Measurements from ENCODE around the gene TEX52. TPM values are rescaled to one million over a fixed set of nuclear protein-coding genes. Genes with fewer than 3 reads are reported as not detected.

Gene TEX52
- total and polyA plus RNA-seq, 4 experiments from 2014 or later, result not detected

- Histone ChIP-seq H3K27ac (ENCODE audit: low read depth, low read length) (no peak overlapping the region), H3K4me1 (ENCODE audit: insufficient read depth, low read length) (no peaks in the 10 kb centered on the region), H3K9me3 (ENCODE audit: control insufficient read depth in 1 of 2, low read length in 2 of 2) (no peaks in the 10 kb centered on the region), H3K27me3 (ENCODE audit: insufficient read depth, low read length) (no peaks in the 10 kb centered on the region), H3K36me3 (ENCODE audit: insufficient read depth, low read length) (peaks cover 86% of the 10 kb centered on the region), H3K4me3 (ENCODE audit: low read length in 2 of 2) (no peak overlapping the region)
- Mint-ChIP-seq H3K4me1 (peaks cover 0 to 3% (median 0%) of the 10 kb centered on the region in 4 donors), H3K9me3 (no peaks in the 10 kb centered on the region), H3K36me3 (peaks cover 68 to 84% of the 10 kb centered on the region in 2 donors), H3K4me3 (no peak overlapping the region), H3K27me3 (no peaks in the 10 kb centered on the region), H3K27ac (peak overlapping the region in 2 of 7 donors; percentile 3 to 20)
- intact Hi-C loops (cut with micrococcal nuclease), result no loop called here
- POLR2A ChIA-PET (ENCODE audit: partially characterized antibody), result interaction anchor here (1.8 kb wide), 1 partner anchor 10 kb away, joined by 5 read pairs; no protein-coding TSS in a partner anchor
- CTCF ChIA-PET (ENCODE audit: partially characterized antibody), result no interaction called here
- DNase-seq, result no peak
Observed at GRCh38 chr12:2824541-2824940, 32.3 kb downstream of the TEX52 start.

GRCh38 chr12:2823483-2823882 lies 33.4 kb downstream of the TEX52 start:
- intact Hi-C loops (cut with micrococcal nuclease), result no loop called here
- ChIA-PET CTCF (ENCODE audit: partially characterized antibody) (no interaction called here), POLR2A (ENCODE audit: partially characterized antibody) (no interaction called here)
- Mint-ChIP-seq H3K4me1 (peaks cover 0 to 3% (median 0%) of the 10 kb centered on the region in 4 donors), H3K36me3 (peaks cover 65 to 80% of the 10 kb centered on the region in 2 donors), H3K4me3 (no peak overlapping the region), H3K27ac (no peak overlapping the region), H3K27me3 (no peaks in the 10 kb centered on the region), H3K9me3 (no peaks in the 10 kb centered on the region)
- no peaks in the 10 kb centered on the region for H3K27me3 ChIP-seq (ENCODE audit: insufficient read depth, low read length)
- no peaks in the 10 kb centered on the region for H3K4me1 ChIP-seq (ENCODE audit: insufficient read depth, low read length)
- no peak overlapping the region for H3K27ac ChIP-seq (ENCODE audit: low read depth, low read length)
- DNase-seq, result no peak
- H3K36me3 ChIP-seq (ENCODE audit: insufficient read depth, low read length), result peaks cover 90% of the 10 kb centered on the region
- no peak overlapping the region for H3K4me3 ChIP-seq (ENCODE audit: low read length in 2 of 2)
- H3K9me3 ChIP-seq (ENCODE audit: control insufficient read depth in 1 of 2, low read length in 2 of 2), result no peaks in the 10 kb centered on the region

DNA sequence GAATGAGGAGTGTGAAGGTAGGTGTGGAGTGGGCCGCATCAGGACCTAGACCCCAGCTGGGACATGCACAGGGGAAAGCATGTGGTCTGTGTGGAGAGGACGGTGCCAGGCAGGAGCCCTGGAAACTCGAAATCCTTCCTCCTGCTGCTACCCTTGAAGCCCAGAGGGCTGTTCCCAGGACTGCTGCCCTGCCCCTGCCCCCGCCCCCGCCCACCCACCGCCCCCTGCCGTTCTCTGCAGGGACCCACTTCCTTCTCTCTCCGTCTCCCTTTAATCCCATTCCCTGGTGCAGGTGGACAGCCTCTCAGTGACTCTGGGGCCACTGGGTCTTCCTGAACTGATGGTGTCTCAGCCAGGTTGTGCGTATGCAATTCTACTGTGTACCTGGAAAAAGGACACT lies 36.4 kb downstream of the TEX52 start:
- peaks cover 62 to 71% of the 10 kb centered on the region in 2 donors for H3K36me3 Mint-ChIP-seq

DNA sequence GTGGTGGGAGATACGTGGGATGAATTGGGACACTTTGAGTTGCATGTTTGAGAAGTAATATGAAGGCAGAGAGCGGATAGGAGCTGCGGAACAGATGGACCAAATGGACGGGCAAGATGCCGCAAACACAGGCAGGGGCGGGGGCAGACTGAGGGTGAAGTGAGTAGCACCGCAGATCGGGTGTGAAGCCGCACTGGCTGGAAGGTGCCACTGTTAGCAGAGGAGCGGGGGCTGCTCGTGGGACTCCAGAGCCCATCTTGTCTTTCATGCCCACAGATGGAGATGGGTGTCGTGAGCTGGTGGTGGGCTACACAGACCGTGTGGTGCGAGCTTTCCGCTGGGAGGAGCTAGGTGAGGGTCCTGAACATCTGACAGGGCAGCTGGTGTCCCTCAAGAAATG lies 37.0 kb downstream of the TEX52 start:
- peaks cover 4 to 17% (median 10%) of the 10 kb centered on the region in 4 donors for H3K4me1 Mint-ChIP-seq
- no peak overlapping the region for H3K27ac ChIP-seq (ENCODE audit: low read depth, low read length)
- no peaks in the 10 kb centered on the region for H3K27me3 ChIP-seq (ENCODE audit: insufficient read depth, low read length)
- ChIA-PET POLR2A (ENCODE audit: partially characterized antibody) (no interaction called here), CTCF (ENCODE audit: partially characterized antibody) (interaction anchor here (1.4 kb wide), 1 partner anchor 35 kb away, joined by 6 read pairs; no protein-coding TSS in a partner anchor)
- H3K4me3 ChIP-seq (ENCODE audit: low read length in 2 of 2), result no peak overlapping the region
- no peak for DNase-seq
- peak overlapping the region in 1 of 8 donors; percentile 76 for H3K4me3 Mint-ChIP-seq
- H3K9me3 ChIP-seq (ENCODE audit: control insufficient read depth in 1 of 2, low read length in 2 of 2), result no peaks in the 10 kb centered on the region
- no peaks in the 10 kb centered on the region for H3K27me3 Mint-ChIP-seq
- H3K36me3 ChIP-seq (ENCODE audit: insufficient read depth, low read length), result peaks cover 71% of the 10 kb centered on the region
- H3K27ac Mint-ChIP-seq, result peak overlapping the region in 2 of 7 donors; percentile 37 to 42
- H3K4me1 ChIP-seq (ENCODE audit: insufficient read depth, low read length), result no peaks in the 10 kb centered on the region
- peaks cover 57 to 67% of the 10 kb centered on the region in 2 donors for H3K36me3 Mint-ChIP-seq
- no peaks in the 10 kb centered on the region for H3K9me3 Mint-ChIP-seq
- intact Hi-C loops (cut with micrococcal nuclease), result no loop called here

More for the DNA sequence above, 36.4 kb downstream of the TEX52 start:
- no peaks in the 10 kb centered on the region for H3K9me3 Mint-ChIP-seq
- peak overlapping the region in 1 of 7 donors; percentile 37 for H3K27ac Mint-ChIP-seq
- ChIA-PET CTCF (ENCODE audit: partially characterized antibody) (interaction anchor here (1.4 kb wide), 1 partner anchor 36 kb away, joined by 6 read pairs; no protein-coding TSS in a partner anchor), POLR2A (ENCODE audit: partially characterized antibody) (no interaction called here)
- H3K4me3 ChIP-seq (ENCODE audit: low read length in 2 of 2), result no peak overlapping the region
- H3K27me3 Mint-ChIP-seq, result no peaks in the 10 kb centered on the region
- DNase-seq, result no peak
- no peak overlapping the region for H3K4me3 Mint-ChIP-seq
- no peaks in the 10 kb centered on the region for H3K27me3 ChIP-seq (ENCODE audit: insufficient read depth, low read length)
- H3K9me3 ChIP-seq (ENCODE audit: control insufficient read depth in 1 of 2, low read length in 2 of 2), result no peaks in the 10 kb centered on the region
- no peak overlapping the region for H3K27ac ChIP-seq (ENCODE audit: low read depth, low read length)
- intact Hi-C loops (cut with micrococcal nuclease), result no loop called here
- peaks cover 2 to 12% (median 6%) of the 10 kb centered on the region in 4 donors for H3K4me1 Mint-ChIP-seq
- H3K4me1 ChIP-seq (ENCODE audit: insufficient read depth, low read length), result no peaks in the 10 kb centered on the region
- H3K36me3 ChIP-seq (ENCODE audit: insufficient read depth, low read length), result peaks cover 77% of the 10 kb centered on the region

GRCh38 chr12:2813214-2814185 lies 43.3 kb downstream of the TEX52 start:
- peaks cover 12 to 37% (median 27%) of the 10 kb centered on the region in 4 donors for H3K4me1 Mint-ChIP-seq
- H3K4me1 ChIP-seq (ENCODE audit: insufficient read depth, low read length), result peaks cover 24% of the 10 kb centered on the region

DNA sequence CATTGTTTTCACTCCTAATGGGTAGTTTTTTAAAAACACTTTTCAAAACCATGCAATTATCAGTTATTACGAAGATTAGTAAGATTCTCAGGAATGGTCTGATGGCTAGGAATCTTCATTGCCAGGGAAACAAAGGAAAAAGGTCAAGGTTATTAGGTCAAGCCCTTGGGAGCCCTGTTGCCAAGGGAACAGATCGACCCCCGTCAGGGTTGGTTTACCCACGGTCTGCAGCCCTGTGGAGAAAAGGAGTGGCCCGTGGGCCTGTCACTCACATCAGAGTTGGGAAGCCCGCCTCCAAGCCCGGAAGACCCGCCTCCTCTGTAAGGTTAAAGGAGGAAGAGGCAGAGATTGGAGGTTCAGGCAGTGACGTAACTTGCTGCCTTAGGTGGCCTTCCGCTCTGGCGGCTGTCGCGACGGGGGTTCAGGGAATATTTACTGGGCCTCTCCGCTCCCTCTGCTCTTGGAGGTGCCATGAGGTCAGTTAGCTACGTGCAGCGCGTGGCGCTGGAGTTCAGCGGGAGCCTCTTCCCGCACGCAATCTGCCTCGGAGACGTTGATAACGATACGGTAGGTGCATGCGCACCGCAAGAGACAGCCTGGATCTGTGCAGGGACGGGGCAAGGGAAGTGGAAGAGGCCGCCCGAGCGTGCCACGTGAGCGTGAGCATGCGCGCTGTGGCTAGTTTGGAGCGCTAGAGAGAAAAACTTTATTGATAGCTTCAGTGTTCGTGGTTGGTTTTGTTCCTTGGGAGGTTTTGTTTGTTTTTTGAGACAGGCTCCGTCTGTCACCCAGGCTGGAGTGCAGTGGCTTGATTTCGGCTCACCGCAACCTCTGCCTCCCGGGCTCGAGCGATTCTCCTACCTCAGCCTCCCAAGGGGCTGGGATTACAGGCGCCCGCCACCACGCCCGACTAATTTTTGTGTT lies 44.3 kb downstream of the TEX52 start, which contains the start of gene ITFG2:
Gene ITFG2, plus strand, starts transcription at position 379 of the 924 bp plus-strand sequence. Its CDS starts 93 bp downstream, at position 472.
- ChIA-PET CTCF (ENCODE audit: partially characterized antibody) (interaction anchor here (0.9 to 3.7 kb wide), 5 partner anchors 13 to 130 kb away, joined by 3 to 19 read pairs (median 5); no protein-coding TSS in a partner anchor), POLR2A (ENCODE audit: partially characterized antibody) (interaction anchor here (0.8 to 4.0 kb wide), 12 partner anchors 11 to 808 kb away, joined by 3 to 39 read pairs (median 4); partner anchors contain the start of genes DCP1B, FKBP4, FOXM1 and RHNO1)
- peaks cover 9% of the 10 kb centered on the region for H3K36me3 ChIP-seq (ENCODE audit: insufficient read depth, low read length)
- DNase-seq, result peak; percentile 96 to 99 (median 98)
- H3K27me3 Mint-ChIP-seq, result peaks cover 0 to 4% of the 10 kb centered on the region in 2 donors
- peaks cover 12 to 37% (median 25%) of the 10 kb centered on the region in 4 donors for H3K4me1 Mint-ChIP-seq
- peak within 1 kb of the TSS; percentile 99 to 100 (median 99) for H3K4me3 Mint-ChIP-seq
- no peaks in the 10 kb centered on the region for H3K9me3 Mint-ChIP-seq
- H3K27ac Mint-ChIP-seq, result peak within 1 kb of the TSS; percentile 99 to 100 (median 100)
- H3K36me3 Mint-ChIP-seq, result peaks cover under 1 to 14% of the 10 kb centered on the region in 2 donors
- H3K4me3 ChIP-seq (ENCODE audit: low read length in 2 of 2), result peak within 1 kb of the TSS; percentile 93 to 97
- H3K4me1 ChIP-seq (ENCODE audit: insufficient read depth, low read length), result peaks cover 24% of the 10 kb centered on the region
- no peaks in the 10 kb centered on the region for H3K27me3 ChIP-seq (ENCODE audit: insufficient read depth, low read length)
- H3K27ac ChIP-seq (ENCODE audit: low read depth, low read length), result peak within 1 kb of the TSS; percentile 90
- H3K9me3 ChIP-seq (ENCODE audit: control insufficient read depth in 1 of 2, low read length in 2 of 2), result no peaks in the 10 kb centered on the region
- intact Hi-C loops (cut with micrococcal nuclease), result loop anchor here (1.0 to 2.0 kb wide), 7 partner anchors 18 to 1122 kb away; partner anchors contain the start of genes ADIPOR2, FKBP4, FOXM1 and RHNO1

More at GRCh38 chr12:2813214-2814185, 43.3 kb downstream of the TEX52 start:
- POLR2A ChIA-PET (ENCODE audit: partially characterized antibody), result interaction anchor here (0.8 to 4.0 kb wide), 12 partner anchors 12 to 809 kb away, joined by 3 to 39 read pairs (median 5); partner anchors contain the start of genes DCP1B, FKBP4, FOXM1 and RHNO1
- CTCF ChIA-PET (ENCODE audit: partially characterized antibody), result interaction anchor here (0.9 to 3.7 kb wide), 6 partner anchors 14 to 131 kb away, joined by 3 to 19 read pairs (median 6); no protein-coding TSS in a partner anchor
- peak overlapping the region; percentile 99 to 100 (median 99) for H3K4me3 Mint-ChIP-seq
- H3K4me3 ChIP-seq (ENCODE audit: low read length in 2 of 2), result peak overlapping the region; percentile 93 to 97
- H3K36me3 Mint-ChIP-seq, result peaks cover 10 to 23% of the 10 kb centered on the region in 2 donors
- intact Hi-C loops (cut with micrococcal nuclease), result loop anchor here (1.0 to 2.0 kb wide), 3 partner anchors 29 to 1123 kb away; partner anchors contain the start of gene ADIPOR2
- DNase-seq, result peak; percentile 38 to 66 (median 43)
- H3K9me3 Mint-ChIP-seq, result no peaks in the 10 kb centered on the region
- no peaks in the 10 kb centered on the region for H3K9me3 ChIP-seq (ENCODE audit: control insufficient read depth in 1 of 2, low read length in 2 of 2)
- H3K27ac Mint-ChIP-seq, result peak overlapping the region; percentile 99 to 100 (median 100)
- H3K27me3 Mint-ChIP-seq, result peaks cover 0 to 4% of the 10 kb centered on the region in 2 donors
- H3K27ac ChIP-seq (ENCODE audit: low read depth, low read length), result peak overlapping the region; percentile 90
- H3K36me3 ChIP-seq (ENCODE audit: insufficient read depth, low read length), result peaks cover 15% of the 10 kb centered on the region
- H3K27me3 ChIP-seq (ENCODE audit: insufficient read depth, low read length), result no peaks in the 10 kb centered on the region

Measured in CD4-positive, alpha-beta memory T cell (primary cell).